HG02938 (cell line): Measurements from ENCODE around the gene LIMS4.
A peak's percentile ranks its signal among the peaks of the same experiment; 100 is the strongest.
"Not testable (repeated sequence)": the region's sequence is repeated elsewhere in the genome, so short reads cannot be mapped to it uniquely, and the experiment has no call there.

Experiments
- ATAC-seq: cut with Tn5 transposase; IDR thresholded peaks from one replicate; pipeline ENCODE4 v1.9.1; 2021; ENCODE audit warnings: mild to moderate bottlenecking, moderate library complexity; ENCODE audit not compliant: unreplicated experiment

The LIMS4 gene

GRCh38 chr2:110472171-110473058 is at the start of gene LIMS4:
Gene LIMS4 (minus strand): TSS chr2:110472816. CDS start chr2:110472778, 38 bp downstream.
- not testable (repeated sequence) for ATAC-seq

DNA sequence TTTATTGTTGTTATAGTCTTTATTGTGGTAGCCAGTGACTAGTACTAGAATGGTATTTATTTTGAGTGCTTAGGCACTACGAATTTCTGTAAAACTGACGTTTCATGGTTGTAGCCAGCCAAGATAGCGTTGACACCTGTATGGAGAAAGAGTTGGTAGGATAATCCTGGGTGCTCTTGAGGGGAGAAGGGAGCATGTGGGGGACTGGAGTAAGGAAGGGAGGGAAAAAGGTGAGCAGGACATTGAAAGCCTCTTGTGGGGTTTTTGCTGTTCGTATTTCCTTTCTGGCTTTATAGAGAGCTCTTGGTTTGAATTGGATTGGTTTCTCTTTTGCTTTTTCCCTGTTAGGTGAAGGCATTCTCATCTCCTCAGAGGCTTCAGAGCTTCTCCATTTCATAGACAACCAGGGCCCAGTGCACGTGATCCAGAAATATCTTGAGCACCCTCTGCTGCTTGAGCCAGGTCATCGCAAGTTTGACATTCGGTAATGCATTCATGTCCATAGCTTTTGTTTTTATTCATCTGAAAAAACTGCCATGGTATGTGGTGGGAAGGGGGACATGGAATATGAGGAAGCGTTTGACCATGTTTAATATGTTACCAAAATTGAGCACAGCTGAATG is 27.2 kb upstream of the LIMS4 start:
- peak; percentile 91 for ATAC-seq

DNA sequence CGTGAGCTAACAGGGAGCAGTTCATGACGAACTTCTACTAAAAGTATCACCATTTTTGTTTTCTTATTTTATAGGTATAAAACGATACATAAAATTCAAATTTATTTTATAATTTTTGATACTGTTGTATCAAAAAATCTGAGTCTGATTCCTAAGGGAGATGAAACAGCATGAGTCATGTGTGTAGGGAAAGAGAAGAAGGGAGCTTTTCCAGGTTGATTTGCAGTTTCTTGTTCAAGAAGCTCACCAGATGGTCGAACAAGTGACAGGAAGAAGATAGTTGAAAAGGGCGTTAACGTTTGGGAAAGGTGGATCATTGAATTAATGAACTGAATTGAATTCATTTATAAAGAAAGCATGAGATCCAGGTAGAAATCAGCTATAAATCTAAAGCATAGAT is 23.4 kb upstream of the LIMS4 start:
- not testable (repeated sequence) for ATAC-seq

DNA sequence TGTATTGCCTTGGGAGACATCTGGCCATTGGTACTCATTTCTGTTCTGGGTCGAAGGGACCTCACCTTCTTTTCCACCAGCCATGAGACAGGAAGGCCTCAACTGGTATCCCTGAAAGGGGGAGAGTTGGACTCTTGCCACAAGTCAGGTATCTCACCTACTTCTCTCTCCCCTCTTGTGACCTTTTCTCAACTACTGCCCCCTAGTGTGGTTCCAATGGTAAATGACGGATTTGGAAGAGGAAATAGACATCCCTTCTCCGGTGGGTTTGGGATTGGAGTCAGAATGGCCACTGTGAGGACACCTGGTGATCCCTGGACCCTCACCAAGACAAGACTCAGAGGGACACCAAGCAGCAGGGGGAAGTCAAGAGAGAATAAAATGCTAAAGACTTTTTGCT is 21.9 kb upstream of the LIMS4 start:
- not testable (repeated sequence) for ATAC-seq

DNA sequence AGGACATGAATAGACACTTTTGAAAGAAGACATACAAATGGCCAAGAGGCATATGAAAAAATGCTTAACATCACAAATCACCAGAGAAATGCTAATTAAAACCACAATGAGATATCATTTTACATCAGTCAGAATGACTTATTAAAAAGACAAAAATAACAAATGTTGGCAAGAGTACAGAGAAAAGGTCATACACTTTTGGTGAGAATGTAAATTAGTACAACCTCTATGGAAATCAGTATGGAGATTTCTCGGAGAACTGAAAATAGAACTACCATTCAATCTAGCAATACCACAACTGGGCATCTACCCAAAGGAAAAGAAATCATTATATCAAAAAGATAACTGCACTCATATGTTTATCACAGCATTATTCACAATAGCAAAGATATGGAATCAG is 16.4 kb upstream of the LIMS4 start:
- ATAC-seq, result not testable (repeated sequence)

DNA sequence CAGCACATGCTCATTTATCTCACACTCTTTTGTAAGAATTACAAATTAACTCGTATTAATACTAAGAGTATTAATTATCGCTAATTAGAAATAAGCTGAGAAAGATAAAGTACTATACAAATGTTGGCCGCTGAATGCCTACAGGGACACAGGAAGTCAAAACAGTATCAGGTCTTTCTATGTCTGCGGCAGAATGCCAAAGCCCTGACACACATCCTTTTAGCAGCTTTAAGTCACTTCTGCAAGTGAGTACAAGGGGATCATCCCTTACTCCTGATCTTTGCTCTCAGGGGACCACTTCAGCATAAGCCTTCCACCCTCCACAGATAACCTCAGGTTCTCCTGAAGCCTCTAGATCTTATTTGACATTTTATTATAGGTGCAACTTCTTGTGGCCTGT is 10.1 kb upstream of the LIMS4 start:
- not testable (repeated sequence) for ATAC-seq

DNA sequence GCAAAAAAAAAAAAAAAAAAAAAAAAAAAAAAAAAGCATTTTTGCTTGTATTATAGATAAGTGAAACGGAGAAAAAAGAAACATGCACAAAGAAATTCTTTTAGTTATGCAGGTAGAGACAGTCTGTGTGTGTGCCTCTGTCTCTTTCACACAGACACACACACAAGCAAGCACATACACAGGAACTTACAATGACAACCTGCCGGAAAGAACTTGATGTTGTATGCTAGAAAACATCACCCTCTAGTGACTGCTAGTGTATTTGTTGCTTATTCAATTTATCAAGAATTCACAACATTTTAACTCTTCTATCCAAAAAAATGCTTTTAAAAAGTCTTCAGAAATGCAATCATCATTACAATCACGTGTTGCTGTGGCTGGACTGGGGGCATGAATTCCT is 8.6 kb upstream of the LIMS4 start:
- ATAC-seq, result not testable (repeated sequence)

DNA sequence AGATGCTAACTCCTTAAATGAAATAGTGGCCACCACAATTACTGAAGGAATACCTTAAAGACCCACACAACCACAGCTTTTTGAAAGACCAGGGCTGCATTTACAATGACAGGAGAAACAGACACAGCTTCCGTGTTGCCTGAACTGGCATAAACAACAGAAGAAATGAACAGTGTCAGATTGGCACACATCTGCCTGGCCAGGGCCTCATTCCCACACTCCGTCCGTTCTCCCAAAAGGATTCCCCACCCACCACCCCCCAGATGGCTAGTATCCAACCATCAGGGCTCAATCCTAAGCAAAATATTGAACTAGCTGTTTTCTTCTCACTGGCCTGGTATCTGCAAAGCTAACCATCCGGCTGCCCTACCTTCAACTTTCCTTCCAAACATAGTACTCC is 7.5 kb upstream of the LIMS4 start:
- not testable (repeated sequence) for ATAC-seq

DNA sequence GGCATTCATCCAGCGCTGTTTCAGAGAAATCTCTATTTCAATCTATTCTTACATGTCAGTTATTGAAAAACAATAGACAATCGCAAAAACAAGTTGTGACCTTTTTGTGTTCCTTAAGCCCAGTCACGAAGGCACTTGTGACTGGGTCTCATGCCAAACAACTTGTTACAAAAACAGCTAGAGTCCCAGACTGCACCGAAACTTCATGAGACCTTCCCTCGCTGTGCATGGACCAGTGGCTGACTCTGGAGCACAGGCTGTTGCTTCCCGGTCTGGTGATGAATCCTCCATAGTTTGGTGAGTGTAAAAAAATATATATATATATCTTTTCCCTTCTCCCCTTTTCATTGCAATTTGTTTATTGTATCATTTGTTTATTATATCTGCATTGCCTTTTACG is 4.8 kb upstream of the LIMS4 start:
- ATAC-seq, result not testable (repeated sequence)

- not testable (repeated sequence) for ATAC-seq
These were observed 4.3 kb upstream of the LIMS4 start for GRCh38 chr2:110476952-110477351.

- ATAC-seq, result not testable (repeated sequence)
These were observed 3.2 kb upstream of the LIMS4 start for GRCh38 chr2:110475627-110476359.

DNA sequence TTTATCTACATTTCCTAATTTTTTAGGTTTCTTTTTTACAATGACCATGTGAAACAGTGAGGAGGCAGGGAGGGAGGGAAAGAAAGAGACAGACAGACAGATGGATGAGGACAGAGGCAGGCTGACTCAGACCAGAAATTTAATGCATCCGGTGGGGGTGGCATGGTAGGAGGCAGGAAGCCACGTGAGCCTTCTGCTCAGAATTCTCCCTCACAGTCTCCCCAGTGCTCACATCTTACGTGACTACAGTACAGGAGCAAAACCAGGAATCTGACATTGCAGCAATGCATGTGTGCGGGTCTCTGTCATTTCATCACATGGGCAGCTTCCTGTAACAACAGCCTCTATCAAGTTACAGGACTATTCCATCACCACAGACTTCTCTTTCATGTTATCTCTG is 2.3 kb upstream of the LIMS4 start:
- ATAC-seq, result peak; percentile 93

DNA sequence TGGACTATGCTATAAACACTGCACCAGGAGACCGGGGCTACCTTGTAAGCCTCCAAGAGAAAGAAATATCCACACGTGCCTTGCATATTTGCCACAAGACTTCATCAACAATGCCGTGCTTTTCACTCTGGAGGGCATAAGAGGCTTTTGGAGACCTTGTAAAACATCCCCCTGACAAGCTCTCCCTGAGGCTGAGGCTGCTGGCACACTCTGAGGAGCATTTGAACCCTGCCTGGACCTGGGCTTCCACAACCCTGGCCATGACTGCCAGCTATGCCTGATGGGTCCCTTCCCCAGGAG is 393 bp upstream of the LIMS4 start:
- not testable (repeated sequence) for ATAC-seq

DNA sequence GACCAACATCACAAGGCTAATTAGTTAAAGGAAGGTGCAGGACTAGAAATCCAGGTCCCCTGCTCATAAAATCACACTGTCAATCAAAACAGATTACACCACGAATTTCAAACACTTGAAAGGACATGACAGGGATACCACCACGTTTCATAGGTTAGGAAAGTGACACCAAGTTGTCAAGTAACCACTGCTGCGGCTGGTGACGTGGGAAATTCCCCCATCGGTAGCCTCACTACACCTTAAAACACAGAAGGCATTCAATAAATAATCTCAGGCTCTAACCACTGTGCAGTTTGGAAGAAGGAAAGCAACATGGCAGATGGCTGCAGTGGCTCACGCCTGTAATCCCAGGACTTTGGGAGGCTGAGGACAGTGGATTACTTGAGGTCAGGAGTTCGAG is 3.7 kb downstream of the LIMS4 start:
- ATAC-seq, result not testable (repeated sequence)

DNA sequence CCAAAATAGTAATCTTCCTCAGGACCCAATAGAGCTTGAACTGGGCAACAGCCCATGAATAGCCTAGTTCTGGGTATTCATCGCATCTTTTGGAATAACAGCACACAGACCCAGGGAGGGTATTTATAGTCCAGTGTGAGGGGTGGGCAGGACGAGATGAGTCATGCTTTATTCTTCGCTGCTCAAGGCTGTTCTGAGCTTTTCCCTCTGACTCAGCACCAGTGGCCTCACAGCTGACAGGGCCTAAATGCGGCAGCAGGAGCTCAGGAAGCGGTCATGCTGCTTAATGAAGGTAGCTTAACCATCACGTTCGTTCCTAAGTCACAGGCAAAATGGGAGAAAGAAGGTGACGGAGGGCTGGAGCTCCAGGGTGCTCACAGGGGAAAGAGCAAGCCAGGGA is 7.3 kb downstream of the LIMS4 start:
- peak; percentile 76 for ATAC-seq

GRCh38 chr2:110462458-110462857 is 10.2 kb downstream of the LIMS4 start:
- ATAC-seq, result not testable (repeated sequence)

GRCh38 chr2:110460318-110460717 is 12.3 kb downstream of the LIMS4 start:
- ATAC-seq, result not testable (repeated sequence)

DNA sequence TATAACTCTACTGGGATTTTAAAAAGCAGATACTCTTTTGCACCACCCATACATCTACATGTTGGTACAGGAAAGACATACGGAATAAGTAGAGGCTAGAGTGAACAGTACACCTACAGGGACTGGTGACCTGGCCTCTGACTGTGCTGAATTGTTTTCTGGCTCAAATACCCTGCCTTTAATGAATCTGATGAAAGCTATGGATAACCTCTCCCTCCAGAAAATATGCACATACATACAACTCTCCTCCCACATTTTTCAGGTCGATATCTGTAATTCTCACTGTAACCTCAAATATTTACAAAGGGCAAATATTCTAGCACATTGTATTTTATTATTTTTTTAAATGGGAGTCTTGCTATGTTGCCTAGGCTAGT is 15.4 kb downstream of the LIMS4 start:
- not testable (repeated sequence) for ATAC-seq

DNA sequence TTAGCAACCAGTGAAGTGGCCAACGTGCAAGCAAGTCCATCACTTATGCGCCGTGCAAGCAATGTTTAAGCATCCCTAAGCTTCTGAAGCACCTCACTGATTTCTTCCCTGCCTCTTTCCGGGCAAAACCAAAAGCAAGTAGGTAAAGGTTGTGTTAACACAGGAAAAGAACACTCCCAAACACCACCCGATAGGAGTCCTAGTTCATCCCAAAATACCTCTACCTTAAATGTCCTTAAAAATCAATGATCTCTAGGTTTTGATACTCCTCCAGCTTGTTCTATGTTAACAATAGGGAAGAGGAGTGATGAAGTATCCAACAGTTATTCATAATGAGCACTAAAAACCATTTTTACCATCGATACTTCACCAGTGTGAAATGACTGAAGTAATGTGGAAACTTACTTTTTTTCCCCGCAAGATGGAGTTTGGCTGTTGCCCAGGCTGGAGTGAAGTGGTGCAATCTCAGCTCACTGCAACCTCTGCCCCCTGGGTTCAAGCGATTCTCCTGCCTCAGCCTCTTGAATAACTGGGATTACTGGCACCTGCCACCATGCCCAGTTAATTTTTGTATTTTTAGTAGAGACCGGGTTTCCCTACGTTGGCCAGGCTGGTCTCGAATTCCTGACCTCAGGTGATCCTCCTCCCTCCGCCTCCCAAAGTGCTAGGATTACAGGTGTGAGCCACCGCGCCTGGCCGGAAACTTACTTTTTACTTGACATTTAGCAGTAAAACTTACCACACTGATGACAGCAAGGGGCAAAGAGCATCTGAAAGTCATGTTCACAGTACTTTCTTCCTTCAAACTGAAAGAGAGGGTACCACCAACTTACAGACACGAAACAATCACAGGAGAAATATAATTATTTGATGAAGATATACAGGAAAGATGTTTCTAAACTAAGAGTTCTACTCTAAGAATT is 16.1 kb downstream of the LIMS4 start:
- not testable (repeated sequence) for ATAC-seq

GRCh38 chr2:110455080-110455670 is 17.4 kb downstream of the LIMS4 start:
- ATAC-seq, result not testable (repeated sequence)
